Measurements from ENCODE around the gene CFAP46. TPM values are rescaled to one million over a fixed set of nuclear protein-coding genes. Genes with fewer than 3 reads are reported as not detected.
A peak's percentile ranks its signal among the peaks of the same experiment; 100 is the strongest.

Gene CFAP46
- total RNA-seq, 2 donors from 2014 or later = not detected

- DNase-seq (no peak), ATAC-seq (no peak)
- no peak overlapping the region for H3K4me3 Mint-ChIP-seq
- no peaks in the 10 kb centered on the region for H3K4me1 Mint-ChIP-seq
- no peak overlapping the region for H3K27ac Mint-ChIP-seq
- H3K36me3 Mint-ChIP-seq (ENCODE audit: low read depth) = no peaks in the 10 kb centered on the region
- no peaks in the 10 kb centered on the region for H3K27me3 Mint-ChIP-seq
- H3K9me3 ChIP-seq (ENCODE audit: control insufficient read depth, low read length, poor library complexity, severe bottlenecking) = no peaks in the 10 kb centered on the region
Observed at GRCh38 chr10:132921086-132921485, 21.3 kb downstream of the CFAP46 start.

- no peaks in the 10 kb centered on the region for H3K27me3 Mint-ChIP-seq
- no peak for ATAC-seq
- no peaks in the 10 kb centered on the region for H3K36me3 Mint-ChIP-seq (ENCODE audit: low read depth)
- H3K4me3 Mint-ChIP-seq = no peak overlapping the region
- no peaks in the 10 kb centered on the region for H3K4me1 Mint-ChIP-seq
- no peaks in the 10 kb centered on the region for H3K9me3 ChIP-seq (ENCODE audit: control insufficient read depth, low read length, poor library complexity, severe bottlenecking)
- DNase-seq = no peak
- H3K27ac Mint-ChIP-seq = no peak overlapping the region
Observed at GRCh38 chr10:132920101-132920925, 22.1 kb downstream of the CFAP46 start.

- no peaks in the 10 kb centered on the region for H3K27me3 Mint-ChIP-seq
- H3K4me1 Mint-ChIP-seq = no peaks in the 10 kb centered on the region
- H3K4me3 Mint-ChIP-seq = no peak overlapping the region
- no peaks in the 10 kb centered on the region for H3K9me3 ChIP-seq (ENCODE audit: control insufficient read depth, low read length, poor library complexity, severe bottlenecking)
- H3K36me3 Mint-ChIP-seq (ENCODE audit: low read depth) = no peaks in the 10 kb centered on the region
- ATAC-seq (no peak), DNase-seq (no peak)
- no peak overlapping the region for H3K27ac Mint-ChIP-seq
Observed at GRCh38 chr10:132919374-132920100, 22.8 kb downstream of the CFAP46 start.

GRCh38 chr10:132918617-132919373, 23.6 kb downstream of the CFAP46 start:
- Mint-ChIP-seq H3K4me1 (no peaks in the 10 kb centered on the region), H3K36me3 (ENCODE audit: low read depth) (no peaks in the 10 kb centered on the region), H3K27me3 (no peaks in the 10 kb centered on the region), H3K27ac (no peak overlapping the region), H3K4me3 (no peak overlapping the region)
- DNase-seq = no peak
- ATAC-seq = no peak
- H3K9me3 ChIP-seq (ENCODE audit: control insufficient read depth, low read length, poor library complexity, severe bottlenecking) = no peaks in the 10 kb centered on the region

GRCh38 chr10:132918264-132918616, 24.1 kb downstream of the CFAP46 start:
- Mint-ChIP-seq H3K36me3 (ENCODE audit: low read depth) (no peaks in the 10 kb centered on the region), H3K27ac (no peak overlapping the region), H3K4me1 (no peaks in the 10 kb centered on the region), H3K4me3 (no peak overlapping the region), H3K27me3 (no peaks in the 10 kb centered on the region)
- DNase-seq = no peak
- ATAC-seq = no peak
- H3K9me3 ChIP-seq (ENCODE audit: control insufficient read depth, low read length, poor library complexity, severe bottlenecking) = no peaks in the 10 kb centered on the region

GRCh38 chr10:132916956-132917666, 25.3 kb downstream of the CFAP46 start:
- ATAC-seq (no peak), DNase-seq (no peak)
- Mint-ChIP-seq H3K36me3 (ENCODE audit: low read depth) (no peaks in the 10 kb centered on the region), H3K4me1 (peaks cover 3% of the 10 kb centered on the region), H3K27ac (no peak overlapping the region), H3K4me3 (no peak overlapping the region), H3K27me3 (no peaks in the 10 kb centered on the region)
- no peaks in the 10 kb centered on the region for H3K9me3 ChIP-seq (ENCODE audit: control insufficient read depth, low read length, poor library complexity, severe bottlenecking)

- H3K9me3 ChIP-seq (ENCODE audit: control insufficient read depth, low read length, poor library complexity, severe bottlenecking) = no peaks in the 10 kb centered on the region
- Mint-ChIP-seq H3K36me3 (ENCODE audit: low read depth) (no peaks in the 10 kb centered on the region), H3K27me3 (no peaks in the 10 kb centered on the region), H3K4me3 (no peak overlapping the region), H3K4me1 (peaks cover 4% of the 10 kb centered on the region), H3K27ac (no peak overlapping the region)
- ATAC-seq (no peak), DNase-seq (no peak)
Observed at GRCh38 chr10:132916421-132916841, 25.9 kb downstream of the CFAP46 start.

GRCh38 chr10:132915411-132915810, 27.0 kb downstream of the CFAP46 start:
- Mint-ChIP-seq H3K36me3 (ENCODE audit: low read depth) (no peaks in the 10 kb centered on the region), H3K27ac (no peak overlapping the region), H3K4me3 (no peak overlapping the region), H3K4me1 (peaks cover 4% of the 10 kb centered on the region), H3K27me3 (peaks cover 6% of the 10 kb centered on the region)
- DNase-seq = no peak
- H3K9me3 ChIP-seq (ENCODE audit: control insufficient read depth, low read length, poor library complexity, severe bottlenecking) = no peaks in the 10 kb centered on the region
- ATAC-seq = no peak

GRCh38 chr10:132914732-132915131, 27.6 kb downstream of the CFAP46 start:
- H3K36me3 Mint-ChIP-seq (ENCODE audit: low read depth) = no peaks in the 10 kb centered on the region
- no peaks in the 10 kb centered on the region for H3K9me3 ChIP-seq (ENCODE audit: control insufficient read depth, low read length, poor library complexity, severe bottlenecking)
- no peak overlapping the region for H3K4me3 Mint-ChIP-seq
- H3K27me3 Mint-ChIP-seq = peaks cover 6% of the 10 kb centered on the region
- H3K4me1 Mint-ChIP-seq = peaks cover 4% of the 10 kb centered on the region
- ATAC-seq = no peak
- no peak for DNase-seq
- no peak overlapping the region for H3K27ac Mint-ChIP-seq

- no peaks in the 10 kb centered on the region for H3K36me3 Mint-ChIP-seq (ENCODE audit: low read depth)
- no peaks in the 10 kb centered on the region for H3K9me3 ChIP-seq (ENCODE audit: control insufficient read depth, low read length, poor library complexity, severe bottlenecking)
- H3K27me3 Mint-ChIP-seq = peaks cover 6% of the 10 kb centered on the region
- no peak overlapping the region for H3K4me3 Mint-ChIP-seq
- DNase-seq = no peak
- ATAC-seq = no peak
- no peak overlapping the region for H3K27ac Mint-ChIP-seq
- H3K4me1 Mint-ChIP-seq = peaks cover 4% of the 10 kb centered on the region
Observed at GRCh38 chr10:132913559-132914115, 28.7 kb downstream of the CFAP46 start.

GRCh38 chr10:132912713-132913558, 29.4 kb downstream of the CFAP46 start:
- DNase-seq (peak in 1 of 3 donors; percentile 2), ATAC-seq (no peak)
- peaks cover 6% of the 10 kb centered on the region for H3K27me3 Mint-ChIP-seq
- H3K27ac Mint-ChIP-seq = no peak overlapping the region
- no peaks in the 10 kb centered on the region for H3K36me3 Mint-ChIP-seq (ENCODE audit: low read depth)
- no peak overlapping the region for H3K4me3 Mint-ChIP-seq
- no peaks in the 10 kb centered on the region for H3K9me3 ChIP-seq (ENCODE audit: control insufficient read depth, low read length, poor library complexity, severe bottlenecking)
- H3K4me1 Mint-ChIP-seq = peaks cover 4% of the 10 kb centered on the region

GRCh38 chr10:132912225-132912712, 30.1 kb downstream of the CFAP46 start:
- Mint-ChIP-seq H3K36me3 (ENCODE audit: low read depth) (no peaks in the 10 kb centered on the region), H3K27me3 (peaks cover 6% of the 10 kb centered on the region), H3K27ac (no peak overlapping the region), H3K4me3 (no peak overlapping the region), H3K4me1 (peaks cover 4% of the 10 kb centered on the region)
- ATAC-seq = no peak
- DNase-seq = no peak
- no peaks in the 10 kb centered on the region for H3K9me3 ChIP-seq (ENCODE audit: control insufficient read depth, low read length, poor library complexity, severe bottlenecking)

All from T-helper 17 cell (primary cell).